HPDE6-E6E7 (cell line): Measurements from ENCODE around the gene SEC23A.
"Not testable (repeated sequence)": the region's sequence is repeated elsewhere in the genome, so short reads cannot be mapped to it uniquely, and the experiment has no call there.

Experiments
- DNase-seq: peaks from one replicate; pipeline ENCODE4 v3.0.0; 2011; ENCODE audit warnings: missing footprints; ENCODE audit errors: extremely low spot score

Gene SEC23A

GRCh38 chr14:39102969-39103957 lies at the start of gene SEC23A:
TSS of gene SEC23A (minus strand) at chr14:39103235. CDS start at chr14:39096118, 7,117 bp downstream.
- peak; percentile 49 for DNase-seq

- no peak for DNase-seq
Measured at GRCh38 chr14:39145266-39145966, 42.4 kb upstream of the SEC23A start.

DNA sequence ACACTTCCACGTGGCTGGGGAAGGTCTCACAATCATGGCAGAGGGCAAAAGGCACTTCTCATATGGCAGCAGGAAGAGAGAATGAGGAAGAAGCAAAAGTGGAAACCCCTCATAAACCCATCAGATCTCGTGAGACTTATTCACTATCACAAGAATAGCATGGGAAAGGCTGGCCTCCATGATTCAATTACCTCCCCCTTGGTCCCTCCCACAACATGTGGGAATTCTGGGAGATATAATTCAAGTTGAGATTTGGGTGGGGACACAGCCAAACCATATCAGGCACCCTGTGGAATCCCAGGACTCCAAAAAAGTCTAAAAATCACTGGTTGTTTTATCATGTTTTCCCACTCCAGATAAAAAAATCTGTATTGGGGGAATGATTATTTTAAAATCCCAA lies 40.2 kb upstream of the SEC23A start:
- not testable (repeated sequence) for DNase-seq

DNA sequence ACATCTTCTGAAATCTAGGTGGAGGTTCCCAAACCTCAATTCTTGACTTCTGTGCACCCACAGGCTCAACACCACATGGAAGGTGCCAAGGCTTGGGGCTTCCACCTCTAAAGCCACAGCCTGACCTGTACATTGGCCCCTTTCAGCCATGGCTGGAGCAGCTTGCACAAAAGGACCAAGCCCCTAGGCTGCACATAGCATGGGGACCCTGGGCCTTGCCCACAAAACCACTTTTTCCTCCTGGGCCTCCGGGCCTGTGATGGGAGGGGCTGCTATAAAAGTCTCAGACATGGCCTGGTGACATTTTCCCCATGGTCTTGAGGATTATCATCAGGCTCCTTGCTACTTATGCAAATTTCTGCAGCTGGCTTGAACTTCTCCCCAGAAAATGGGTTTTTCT lies 38.6 kb upstream of the SEC23A start:
- not testable (repeated sequence) for DNase-seq

DNA sequence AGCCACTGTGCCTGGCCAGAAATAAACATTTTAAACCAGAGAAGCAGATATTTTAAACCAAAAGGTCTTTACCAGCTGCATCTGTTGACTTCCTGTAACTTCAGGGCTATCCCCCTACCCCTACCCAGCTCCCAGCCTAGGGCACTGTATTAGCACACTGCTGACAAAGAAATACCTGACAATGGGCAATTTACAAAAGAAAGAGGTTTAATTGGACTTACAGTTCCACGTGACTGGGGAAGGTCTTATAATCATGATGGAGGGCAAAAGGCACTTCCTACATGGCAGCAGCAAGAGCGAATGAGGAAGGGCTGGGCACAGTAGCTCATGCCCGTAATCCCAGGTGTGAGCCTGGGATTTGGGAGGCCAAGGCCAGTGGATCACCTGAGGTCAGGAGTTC lies 37.1 kb upstream of the SEC23A start:
- DNase-seq, result no peak

- DNase-seq, result no peak
Measured at GRCh38 chr14:39138440-39138839, 35.4 kb upstream of the SEC23A start.

GRCh38 chr14:39137835-39138234 lies 34.8 kb upstream of the SEC23A start:
- DNase-seq, result not testable (repeated sequence)

DNA sequence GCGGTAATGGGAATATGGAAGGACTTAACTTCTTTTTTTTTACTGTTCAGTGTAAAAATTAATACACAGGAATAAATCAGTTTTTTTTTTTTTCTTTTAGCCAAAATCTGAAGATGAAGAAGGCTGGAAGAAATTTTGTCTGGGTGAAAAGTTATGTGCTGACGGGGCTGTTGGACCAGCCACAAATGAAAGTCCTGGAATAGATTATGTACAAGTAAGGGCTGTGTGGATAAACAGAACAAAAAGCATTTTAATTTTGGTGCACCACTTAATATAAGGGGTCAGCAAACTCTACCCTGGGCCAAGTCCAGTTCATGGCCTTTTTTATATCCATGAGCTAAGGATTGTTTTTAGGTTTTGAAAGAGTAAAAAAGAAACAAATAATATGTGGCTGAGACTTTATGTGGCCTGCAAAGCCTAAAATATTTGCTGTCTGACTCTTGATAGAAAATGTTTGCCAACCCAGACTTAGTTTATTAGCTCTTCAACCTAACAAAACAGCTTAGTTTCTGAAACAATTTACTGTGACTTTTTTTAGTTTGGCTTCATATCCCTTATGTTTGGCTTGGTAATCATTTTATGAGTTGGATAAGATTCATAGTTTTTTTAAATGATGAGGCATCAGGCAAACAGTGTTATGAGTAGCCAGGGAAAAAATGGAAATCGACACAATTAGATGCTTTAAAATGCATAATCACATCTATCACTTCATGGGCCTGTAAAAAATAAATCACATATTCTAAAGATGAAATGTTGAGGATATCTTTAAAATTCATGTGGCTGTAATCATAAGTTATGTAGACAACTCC lies 19.5 kb upstream of the SEC23A start:
- no peak for DNase-seq

- DNase-seq, result peak; percentile 97
Measured at GRCh38 chr14:39114073-39114838, 11.2 kb upstream of the SEC23A start, which contains the start of gene GEMIN2. TSS of gene GEMIN2 (plus strand) at chr14:39114323. CDS start at chr14:39114339, 16 bp downstream.

DNA sequence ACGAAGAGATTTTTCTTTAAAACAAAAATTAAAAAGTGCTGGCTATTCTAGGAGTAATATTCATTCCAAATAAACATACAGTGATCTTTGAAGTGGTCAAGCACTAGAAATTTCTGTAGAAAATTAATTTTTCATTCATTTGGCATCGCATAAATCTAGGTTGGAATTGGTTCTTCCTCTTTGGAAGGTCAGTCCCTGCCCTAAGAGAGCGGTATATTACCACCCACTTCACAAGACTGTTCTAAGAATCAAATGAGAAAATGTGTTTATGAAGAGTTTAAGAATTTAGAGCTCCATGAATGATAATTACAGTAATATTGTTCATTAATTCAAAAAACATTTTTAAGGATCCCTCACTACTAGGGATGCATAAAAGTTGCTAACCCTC lies 10.6 kb upstream of the SEC23A start:
- no peak for DNase-seq

- DNase-seq, result no peak
Measured at GRCh38 chr14:39109893-39110715, 7.1 kb upstream of the SEC23A start.

DNA sequence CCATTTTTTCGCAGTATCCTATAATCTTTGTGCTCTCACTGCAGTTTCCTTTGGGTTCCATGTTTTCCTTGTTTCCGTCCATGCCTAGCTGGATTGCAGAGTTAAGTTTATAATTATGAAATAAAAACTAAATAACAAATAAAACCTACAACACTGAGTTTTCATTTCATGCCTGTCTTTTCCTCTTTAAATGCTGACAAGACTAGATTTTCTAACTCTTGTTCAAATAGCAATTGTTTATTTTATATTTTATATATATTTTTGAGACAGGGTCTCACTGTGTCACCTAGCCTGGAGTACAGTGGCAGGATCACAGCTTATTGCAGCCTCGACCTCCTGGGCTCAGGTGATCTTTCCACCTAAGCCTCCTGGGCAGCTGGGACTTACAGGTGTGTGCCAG lies 5.8 kb upstream of the SEC23A start:
- DNase-seq, result no peak

DNA sequence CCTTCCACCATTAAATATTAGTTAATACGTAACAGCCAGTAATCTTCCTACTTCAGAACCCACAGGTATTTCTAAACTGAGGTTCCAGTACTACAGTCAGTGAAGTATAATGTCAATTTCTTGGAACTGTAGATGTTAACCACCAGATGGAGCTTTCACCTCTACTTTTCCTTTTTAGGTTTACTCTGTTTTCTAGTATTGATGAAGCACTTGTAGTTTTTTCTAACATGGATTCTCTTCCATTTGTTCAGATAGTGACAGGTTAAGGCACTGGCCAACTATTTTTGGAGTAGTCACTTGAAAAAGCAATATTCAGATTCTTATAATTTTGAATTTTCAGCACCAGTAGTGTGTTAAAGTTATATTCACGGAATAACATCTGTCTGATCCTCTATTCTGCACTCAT lies 4.6 kb upstream of the SEC23A start:
- DNase-seq, result no peak

GRCh38 chr14:39104078-39104801 lies 1.2 kb upstream of the SEC23A start:
- DNase-seq, result not testable (repeated sequence)

- DNase-seq, result no peak
Measured at GRCh38 chr14:39102265-39102968, 618 bp downstream of the SEC23A start.

- DNase-seq, result no peak
Measured at GRCh38 chr14:39099748-39100147, 3.3 kb downstream of the SEC23A start.

DNA sequence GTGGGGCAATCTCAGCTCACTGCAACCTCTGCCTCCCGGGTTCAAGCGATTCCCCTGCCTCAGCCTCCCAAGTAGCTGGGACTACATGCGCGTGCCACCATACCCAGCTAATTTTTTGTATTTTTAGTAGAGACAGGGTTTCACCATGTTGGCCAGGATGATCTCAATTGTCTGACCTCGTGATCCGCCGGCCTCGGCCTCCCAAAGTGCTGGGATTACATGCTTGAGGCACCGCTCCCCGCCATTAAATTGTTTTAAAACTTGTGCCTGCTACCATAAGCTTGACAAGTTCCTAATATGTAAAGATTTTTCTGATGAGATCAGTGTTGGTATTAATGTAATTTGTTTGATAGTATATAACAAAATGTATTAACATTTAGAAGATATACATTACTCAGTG lies 3.8 kb downstream of the SEC23A start:
- DNase-seq, result not testable (repeated sequence)

DNA sequence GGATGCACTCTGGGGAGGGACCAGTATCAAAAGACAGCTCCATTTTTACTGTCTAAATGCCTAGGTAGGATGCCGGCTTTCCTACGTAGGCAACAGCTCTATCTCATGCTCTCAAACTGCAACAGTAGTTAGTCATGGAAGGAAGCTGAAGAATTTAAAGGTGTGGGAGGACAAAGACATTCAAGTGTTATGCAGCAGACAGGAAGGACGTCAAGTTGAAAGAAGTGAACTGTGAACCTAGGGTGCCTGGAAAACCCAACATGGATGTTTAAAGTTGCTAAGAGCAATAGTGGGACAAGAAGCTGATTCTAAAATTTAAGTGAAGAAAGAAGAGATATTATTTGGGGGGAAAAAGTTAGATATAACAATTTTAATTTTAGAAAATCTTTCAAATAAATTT lies 5.9 kb downstream of the SEC23A start:
- peak; percentile 48 for DNase-seq

GRCh38 chr14:39094515-39094914 lies 8.5 kb downstream of the SEC23A start:
- no peak for DNase-seq
